Measurements from ENCODE around the gene TSPAN3. TPM values are rescaled to one million over a fixed set of nuclear protein-coding genes. Genes with fewer than 3 reads are reported as not detected.

The TSPAN3 gene
- total and polyA plus RNA-seq, 8 donors = 71.6 to 173 (median 89.2) TPM

- DNase-seq = peak in 1 of 6 donors; percentile 72
These were observed 67.7 kb downstream of the TSPAN3 start for GRCh38 chr15:77002954-77003912.

GRCh38 chr15:77002436-77002835, 68.5 kb downstream of the TSPAN3 start:
- H3K9me3 ChIP-seq = no peaks in the 10 kb centered on the region
- no peaks in the 10 kb centered on the region for H3K36me3 ChIP-seq
- H3K27me3 ChIP-seq = no peaks in the 10 kb centered on the region
- H3K4me3 ChIP-seq = no peak overlapping the region
- no peaks in the 10 kb centered on the region for H3K4me1 ChIP-seq
- DNase-seq (peak in 1 of 6 donors; percentile 21), ATAC-seq (no peak), FAIRE-seq (no peak)
- 70 to 75% methylated on average over 7 of the region's 7 CpGs for WGBS, 2 donors
- peak overlapping the region in 1 of 4 donors; percentile 36 for H3K27ac ChIP-seq
- intact Hi-C loops (cut with DNase I) = no loop called here
- TF ChIP-seq CTCF (IDR thresholded peaks at IDR 0.05) = no peak

More at GRCh38 chr15:77002954-77003912, 67.7 kb downstream of the TSPAN3 start:
- WGBS, 2 donors = 86 to 87% methylated on average over 16 of the region's 16 CpGs
- ATAC-seq (peak in 3 of 4 donors; percentile 56 to 80 (median 77)), FAIRE-seq (no peak)
- no peak for TF ChIP-seq CTCF (IDR thresholded peaks at IDR 0.05)
- intact Hi-C loops (cut with DNase I) = no loop called here
- H3K36me3 ChIP-seq = no peaks in the 10 kb centered on the region
- peak overlapping the region in 2 of 4 donors; percentile 22 to 36 for H3K27ac ChIP-seq
- H3K27me3 ChIP-seq = no peaks in the 10 kb centered on the region
- no peaks in the 10 kb centered on the region for H3K9me3 ChIP-seq
- H3K4me1 ChIP-seq = no peaks in the 10 kb centered on the region
- no peak overlapping the region for H3K4me3 ChIP-seq

GRCh38 chr15:77001966-77002365, 68.9 kb downstream of the TSPAN3 start:
- Histone ChIP-seq H3K36me3 (no peaks in the 10 kb centered on the region), H3K27ac (no peak overlapping the region), H3K27me3 (no peaks in the 10 kb centered on the region), H3K4me3 (no peak overlapping the region), H3K4me1 (no peaks in the 10 kb centered on the region), H3K9me3 (no peaks in the 10 kb centered on the region)
- FAIRE-seq (no peak), ATAC-seq (no peak), DNase-seq (peak in 1 of 6 donors; percentile 22)
- intact Hi-C loops (cut with DNase I) = no loop called here
- 58 to 64% methylated on average over 4 of the region's 4 CpGs for WGBS, 2 donors
- TF ChIP-seq CTCF (IDR thresholded peaks at IDR 0.05) = no peak

GRCh38 chr15:77001351-77001750, 69.6 kb downstream of the TSPAN3 start:
- no peak overlapping the region for H3K27ac ChIP-seq
- no peaks in the 10 kb centered on the region for H3K36me3 ChIP-seq
- intact Hi-C loops (cut with DNase I) = no loop called here
- WGBS, 2 donors = 60 to 65% methylated on average over 4 of the region's 4 CpGs
- no peak overlapping the region for H3K4me3 ChIP-seq
- ATAC-seq (no peak), FAIRE-seq (no peak), DNase-seq (peak in 1 of 6 donors; percentile 30)
- TF ChIP-seq CTCF (IDR thresholded peaks at IDR 0.05) = no peak
- H3K27me3 ChIP-seq = no peaks in the 10 kb centered on the region
- no peaks in the 10 kb centered on the region for H3K9me3 ChIP-seq
- no peaks in the 10 kb centered on the region for H3K4me1 ChIP-seq

GRCh38 chr15:76999996-77000395, 70.9 kb downstream of the TSPAN3 start:
- intact Hi-C loops (cut with DNase I) = no loop called here
- no peak for TF ChIP-seq CTCF (IDR thresholded peaks at IDR 0.05)
- 91 to 95% methylated on average over 2 of the region's 2 CpGs for WGBS, 2 donors

More at GRCh38 chr15:76999996-77000395, 70.9 kb downstream of the TSPAN3 start:
- Histone ChIP-seq H3K36me3 (no peaks in the 10 kb centered on the region), H3K4me3 (no peak overlapping the region), H3K9me3 (no peaks in the 10 kb centered on the region), H3K27me3 (no peaks in the 10 kb centered on the region), H3K4me1 (no peaks in the 10 kb centered on the region), H3K27ac (no peak overlapping the region)
- ATAC-seq = no peak
- no peak for FAIRE-seq
- peak in 1 of 6 donors; percentile 18 for DNase-seq

Measured in pancreas (tissue), 10 donors.